Measurements from ENCODE around the gene PYCARD. TPM values are rescaled to one million over a fixed set of nuclear protein-coding genes. Genes with fewer than 3 reads are reported as not detected.
"Not testable (repeated sequence)": the region's sequence is repeated elsewhere in the genome, so short reads cannot be mapped to it uniquely, and the experiment has no call there.

The PYCARD gene
- 38.5 and 38.6 TPM in 2 replicates for total RNA-seq

DNA sequence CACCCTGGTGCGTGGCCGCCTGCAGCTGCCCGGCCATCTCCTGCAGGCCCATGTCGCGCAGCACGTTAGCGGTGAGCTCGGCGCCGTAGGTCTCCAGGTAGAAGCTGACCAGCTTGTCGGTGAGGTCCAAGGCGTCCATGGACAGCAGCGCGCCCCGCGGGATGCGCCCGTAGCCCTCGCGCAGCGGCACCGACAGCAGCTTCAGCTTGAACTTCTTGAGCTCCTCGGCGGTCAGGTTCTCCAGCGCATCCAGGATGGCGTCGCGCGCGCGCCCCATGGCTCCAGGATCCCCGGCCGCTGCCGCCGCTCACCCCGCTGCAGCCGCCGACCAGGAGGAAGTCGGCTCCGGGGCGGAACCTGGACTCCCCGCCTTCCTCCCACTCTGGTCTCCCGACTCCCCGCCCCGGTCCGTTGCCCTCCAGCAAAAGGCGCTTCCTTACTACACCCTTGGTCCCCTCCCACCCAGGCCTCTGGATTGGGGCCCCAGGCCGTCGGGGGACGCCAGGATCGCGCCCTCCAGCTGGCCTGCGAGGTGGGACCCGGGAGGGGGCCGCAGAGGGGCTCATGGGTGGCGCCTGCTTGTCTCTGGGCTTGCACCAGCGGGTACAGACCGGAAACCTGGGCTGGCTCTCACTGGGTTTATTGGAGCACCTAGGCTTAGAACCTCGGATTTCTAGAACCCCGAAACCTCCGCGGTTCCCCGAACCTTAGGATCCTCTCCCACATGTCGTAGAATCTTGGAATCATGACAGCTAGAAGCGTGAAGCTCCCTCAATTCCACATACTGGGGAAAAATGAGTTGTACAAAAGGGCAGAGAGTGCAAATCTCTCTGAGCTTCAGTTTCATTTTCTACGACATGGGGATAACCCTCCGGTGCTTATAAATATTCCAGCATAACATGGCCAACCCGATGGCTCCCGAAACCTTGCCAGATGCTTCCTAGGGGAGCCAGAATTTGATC is at the start of gene PYCARD:
Gene PYCARD, minus strand, starts transcription at position 347 of the 962 bp plus-strand sequence. Its CDS starts 70 bp downstream, at position 277.
- H3K36me3 ChIP-seq (ENCODE audit: control insufficient read depth, insufficient read depth, low read length) = no peaks in the 10 kb centered on the region
- no peak for DNase-seq (ENCODE audit: low read depth)
- TF ChIP-seq, protein P1, sequence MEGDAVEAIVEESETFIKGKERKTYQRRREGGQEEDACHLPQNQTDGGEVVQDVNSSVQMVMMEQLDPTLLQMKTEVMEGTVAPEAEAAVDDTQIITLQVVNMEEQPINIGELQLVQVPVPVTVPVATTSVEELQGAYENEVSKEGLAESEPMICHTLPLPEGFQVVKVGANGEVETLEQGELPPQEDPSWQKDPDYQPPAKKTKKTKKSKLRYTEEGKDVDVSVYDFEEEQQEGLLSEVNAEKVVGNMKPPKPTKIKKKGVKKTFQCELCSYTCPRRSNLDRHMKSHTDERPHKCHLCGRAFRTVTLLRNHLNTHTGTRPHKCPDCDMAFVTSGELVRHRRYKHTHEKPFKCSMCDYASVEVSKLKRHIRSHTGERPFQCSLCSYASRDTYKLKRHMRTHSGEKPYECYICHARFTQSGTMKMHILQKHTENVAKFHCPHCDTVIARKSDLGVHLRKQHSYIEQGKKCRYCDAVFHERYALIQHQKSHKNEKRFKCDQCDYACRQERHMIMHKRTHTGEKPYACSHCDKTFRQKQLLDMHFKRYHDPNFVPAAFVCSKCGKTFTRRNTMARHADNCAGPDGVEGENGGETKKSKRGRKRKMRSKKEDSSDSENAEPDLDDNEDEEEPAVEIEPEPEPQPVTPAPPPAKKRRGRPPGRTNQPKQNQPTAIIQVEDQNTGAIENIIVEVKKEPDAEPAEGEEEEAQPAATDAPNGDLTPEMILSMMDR (IDR thresholded peaks at IDR 0.05; ENCODE audit: insufficient read depth, low read length, poor library complexity, severe bottlenecking) = no peak

DNA sequence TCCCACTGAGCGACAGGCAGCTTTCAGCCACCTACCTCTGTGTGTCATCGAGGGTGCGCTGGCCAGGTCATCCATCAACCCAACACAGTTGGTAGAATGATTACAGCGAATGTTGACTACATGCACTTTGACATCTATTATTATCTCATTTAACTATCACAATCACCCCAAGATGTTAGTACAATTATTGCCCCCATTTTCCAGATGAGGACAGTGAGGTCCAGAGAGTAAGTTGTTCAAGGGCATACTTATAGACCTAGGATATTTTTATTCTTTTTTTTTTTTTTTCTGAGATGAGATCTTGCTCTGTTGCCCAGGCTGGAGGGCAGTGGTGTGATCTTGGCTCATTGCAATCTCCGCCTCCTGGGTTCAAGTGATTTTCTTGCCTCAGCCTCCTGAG is 48.9 kb upstream of the PYCARD start:
- no peaks in the 10 kb centered on the region for H3K36me3 ChIP-seq (ENCODE audit: control insufficient read depth, insufficient read depth, low read length)
- TF ChIP-seq, protein P1 (IDR thresholded peaks at IDR 0.05; ENCODE audit: insufficient read depth, low read length, poor library complexity, severe bottlenecking) = no peak
- H3K27me3 ChIP-seq (ENCODE audit: control insufficient read depth, insufficient read depth, low read length) = no peaks in the 10 kb centered on the region
- no peak overlapping the region for H3K4me3 ChIP-seq (ENCODE audit: low read depth, low read length)
- no peak for DNase-seq (ENCODE audit: low read depth)

More for the DNA sequence above, at the start of gene PYCARD:
- Histone ChIP-seq H3K27me3 (ENCODE audit: control insufficient read depth, insufficient read depth, low read length) (peaks cover 20% of the 10 kb centered on the region), H3K4me3 (ENCODE audit: low read depth, low read length) (peak within 1 kb of the TSS; percentile 64)

DNA sequence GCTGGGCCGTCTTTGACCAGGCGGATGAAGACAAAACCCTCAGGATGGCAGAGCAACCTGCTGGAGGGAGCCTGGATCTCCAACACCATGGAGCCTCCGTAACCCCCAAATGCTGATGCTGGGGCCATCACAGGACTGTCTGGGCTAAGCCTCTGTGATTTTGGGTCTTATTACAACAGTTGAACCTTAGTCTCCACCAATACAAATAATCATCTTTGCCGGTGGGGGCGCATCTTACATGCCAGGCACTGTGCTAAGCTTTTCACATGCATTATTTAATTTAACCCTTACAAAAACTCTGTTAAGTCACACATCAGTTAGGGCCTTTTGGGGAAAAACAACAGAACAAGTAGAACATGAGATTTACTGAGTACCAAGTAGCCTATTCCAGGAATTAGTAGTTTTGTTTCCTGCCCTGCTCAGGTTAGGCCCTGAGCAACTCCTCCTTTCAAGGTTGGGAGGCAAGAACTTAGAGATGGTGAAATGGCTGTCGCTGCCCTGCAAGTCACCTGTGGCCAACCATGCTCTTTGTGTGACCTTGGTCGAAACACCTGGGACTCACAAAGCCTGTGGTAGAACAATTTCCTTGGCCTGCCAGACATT is 48.3 kb upstream of the PYCARD start:
- TF ChIP-seq, protein P1 (IDR thresholded peaks at IDR 0.05; ENCODE audit: insufficient read depth, low read length, poor library complexity, severe bottlenecking) = no peak
- no peaks in the 10 kb centered on the region for H3K27me3 ChIP-seq (ENCODE audit: control insufficient read depth, insufficient read depth, low read length)
- H3K4me3 ChIP-seq (ENCODE audit: low read depth, low read length) = no peak overlapping the region
- no peaks in the 10 kb centered on the region for H3K36me3 ChIP-seq (ENCODE audit: control insufficient read depth, insufficient read depth, low read length)
- no peak for DNase-seq (ENCODE audit: low read depth)

DNA sequence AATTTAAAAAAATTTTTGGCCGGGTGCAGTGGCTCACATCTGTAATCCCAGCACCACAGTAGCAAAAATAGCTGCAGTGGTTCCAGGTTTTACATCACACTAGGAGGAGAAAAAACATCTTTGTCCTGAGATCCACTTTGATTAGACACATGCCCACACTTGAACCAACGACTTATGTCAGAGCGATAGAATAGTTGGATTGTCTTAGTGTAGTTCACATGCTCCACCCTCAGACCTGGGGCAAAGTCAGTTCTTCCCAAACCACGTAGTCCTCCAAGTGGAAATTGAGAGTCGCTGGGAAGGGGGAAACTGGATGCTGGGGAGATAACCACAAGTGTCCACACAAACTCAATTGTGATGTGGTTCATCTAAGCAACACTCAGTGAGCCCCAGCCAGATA is 45.8 kb upstream of the PYCARD start:
- Histone ChIP-seq H3K27me3 (ENCODE audit: control insufficient read depth, insufficient read depth, low read length) (no peaks in the 10 kb centered on the region), H3K36me3 (ENCODE audit: control insufficient read depth, insufficient read depth, low read length) (no peaks in the 10 kb centered on the region), H3K4me3 (ENCODE audit: low read depth, low read length) (no peak overlapping the region)
- no peak for DNase-seq (ENCODE audit: low read depth)
- TF ChIP-seq, protein P1 (IDR thresholded peaks at IDR 0.05; ENCODE audit: insufficient read depth, low read length, poor library complexity, severe bottlenecking) = no peak

DNA sequence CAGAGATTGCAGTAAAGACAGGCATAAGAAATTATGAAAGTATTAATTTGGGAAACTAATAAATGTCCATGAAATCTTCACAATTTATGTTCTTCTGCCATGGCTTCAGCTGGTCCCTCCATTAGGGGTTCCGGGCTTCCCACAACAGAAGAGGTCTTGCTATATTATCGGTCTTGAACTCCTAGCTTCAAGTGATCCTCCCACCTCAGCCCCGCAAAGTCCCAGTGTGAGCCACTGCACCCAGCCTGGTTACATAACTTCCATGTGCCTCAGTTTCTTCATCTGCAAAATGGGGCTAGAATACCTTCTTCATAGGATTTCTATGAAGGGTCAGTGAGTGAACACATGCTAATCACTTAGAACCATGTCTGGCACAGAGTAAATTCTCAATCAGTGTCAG is 43.7 kb upstream of the PYCARD start:
- H3K4me3 ChIP-seq (ENCODE audit: low read depth, low read length) = no peak overlapping the region
- no peaks in the 10 kb centered on the region for H3K36me3 ChIP-seq (ENCODE audit: control insufficient read depth, insufficient read depth, low read length)
- no peaks in the 10 kb centered on the region for H3K27me3 ChIP-seq (ENCODE audit: control insufficient read depth, insufficient read depth, low read length)
- DNase-seq (ENCODE audit: low read depth) = no peak
- TF ChIP-seq, protein P1 (IDR thresholded peaks at IDR 0.05; ENCODE audit: insufficient read depth, low read length, poor library complexity, severe bottlenecking) = no peak

DNA sequence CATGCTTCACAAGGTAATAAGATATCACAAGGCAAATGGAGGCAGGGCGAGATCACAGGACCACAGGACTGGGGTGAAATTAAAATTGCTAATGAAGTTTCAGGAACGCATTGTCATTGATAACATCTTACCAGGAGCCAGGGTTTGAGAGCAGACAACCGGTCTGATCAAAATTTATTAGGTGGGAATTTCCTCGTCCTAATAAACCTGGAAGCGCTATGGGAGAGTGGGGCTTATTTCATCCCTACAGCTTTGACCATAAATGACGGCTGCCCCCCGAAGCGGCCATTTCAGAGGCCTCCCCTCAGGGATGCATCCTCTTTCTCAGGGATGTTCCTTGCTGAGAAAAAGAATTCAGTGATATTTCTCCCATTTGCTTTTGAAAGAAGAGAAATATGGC is 43.0 kb upstream of the PYCARD start:
- H3K36me3 ChIP-seq (ENCODE audit: control insufficient read depth, insufficient read depth, low read length); H3K4me3 ChIP-seq (ENCODE audit: low read depth, low read length); H3K27me3 ChIP-seq (ENCODE audit: control insufficient read depth, insufficient read depth, low read length); DNase-seq (ENCODE audit: low read depth): not testable (repeated sequence)

Measured in kidney epithelial cell (primary cell).